Right kidney (tissue), 1 donor: Measurements from ENCODE around the gene ZNF185.
"Not testable (repeated sequence)": the region's sequence is repeated elsewhere in the genome, so short reads cannot be mapped to it uniquely, and the experiment has no call there.

ENCODE experiments used
- DNase-seq: peaks from one replicate; pipeline ENCODE4 v3.0.0-alpha.2; 2016

The ZNF185 gene

DNA sequence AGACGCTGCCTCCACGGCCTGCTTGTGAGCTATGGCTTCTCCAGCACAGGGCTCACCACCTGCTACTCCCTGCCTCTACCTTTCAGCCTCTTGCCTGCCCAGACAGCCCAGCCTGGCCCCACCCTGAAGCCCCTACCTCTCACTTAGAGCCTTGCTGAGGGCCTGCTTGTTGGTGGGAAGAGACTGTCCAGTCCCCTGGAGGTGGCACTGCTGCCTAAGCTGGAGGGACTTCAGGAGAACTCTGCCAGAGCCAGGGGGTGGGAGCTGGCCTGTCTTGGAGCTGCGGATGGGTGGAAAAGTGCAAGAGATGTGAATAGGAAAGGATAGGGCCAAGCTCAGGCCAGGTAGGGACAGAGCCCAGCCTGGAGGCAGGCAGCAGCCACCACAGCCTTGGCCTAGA is 2.7 kb upstream of the ZNF185 start:
- no peak for DNase-seq

DNA sequence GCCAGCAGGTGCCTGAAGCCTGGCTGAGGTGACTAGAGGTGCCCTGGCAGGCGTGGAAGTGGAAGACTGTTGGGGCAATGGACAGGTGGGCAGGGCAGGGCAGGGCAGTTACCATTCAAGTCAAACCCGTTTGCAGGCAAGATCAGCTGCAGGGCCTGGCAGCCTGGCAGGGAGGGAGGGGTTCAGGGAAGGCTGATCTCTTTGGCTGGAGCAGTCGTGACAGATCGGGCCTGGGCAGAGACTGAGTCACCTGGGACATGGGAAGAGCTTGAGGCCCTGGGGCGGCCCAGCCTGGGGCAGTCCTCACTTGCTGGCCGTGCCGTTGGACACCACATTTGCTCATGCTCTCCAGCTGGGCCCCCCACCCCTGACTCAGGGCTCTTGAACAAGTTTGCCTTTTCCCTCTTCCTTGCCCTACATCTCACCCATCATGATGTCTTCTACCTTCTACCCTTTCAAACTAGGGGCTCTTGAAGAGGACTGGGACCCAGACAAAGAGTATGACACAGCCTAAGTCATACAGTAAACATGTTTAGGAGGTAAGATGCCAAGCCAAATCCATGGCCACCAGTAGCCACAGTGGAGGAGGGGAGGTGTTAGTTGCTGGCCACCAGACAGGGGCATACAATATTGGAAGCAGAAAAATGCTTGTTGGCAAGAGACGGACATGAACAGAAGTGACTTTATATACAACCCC is 2.0 kb upstream of the ZNF185 start:
- DNase-seq: no peak

DNA sequence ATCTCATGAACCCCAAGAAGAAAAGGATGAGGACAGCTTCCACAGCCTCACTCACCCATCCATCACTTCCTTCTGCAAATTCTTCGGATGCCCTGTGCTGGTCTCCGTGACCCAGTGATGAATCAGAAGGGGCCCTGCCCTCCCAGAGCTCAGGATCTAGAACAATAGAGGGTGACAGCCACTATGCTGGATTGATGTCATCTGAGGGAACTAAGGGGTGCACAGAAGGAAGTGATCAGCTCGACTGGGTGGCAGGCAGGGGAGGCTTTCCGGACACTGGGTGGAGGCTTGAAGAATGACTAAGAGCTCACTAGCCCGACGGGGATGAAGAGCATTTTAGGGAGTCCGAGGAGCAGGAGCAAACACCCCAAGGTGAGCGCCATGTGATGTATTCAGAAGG is 1.4 kb upstream of the ZNF185 start:
- no peak for DNase-seq

DNA sequence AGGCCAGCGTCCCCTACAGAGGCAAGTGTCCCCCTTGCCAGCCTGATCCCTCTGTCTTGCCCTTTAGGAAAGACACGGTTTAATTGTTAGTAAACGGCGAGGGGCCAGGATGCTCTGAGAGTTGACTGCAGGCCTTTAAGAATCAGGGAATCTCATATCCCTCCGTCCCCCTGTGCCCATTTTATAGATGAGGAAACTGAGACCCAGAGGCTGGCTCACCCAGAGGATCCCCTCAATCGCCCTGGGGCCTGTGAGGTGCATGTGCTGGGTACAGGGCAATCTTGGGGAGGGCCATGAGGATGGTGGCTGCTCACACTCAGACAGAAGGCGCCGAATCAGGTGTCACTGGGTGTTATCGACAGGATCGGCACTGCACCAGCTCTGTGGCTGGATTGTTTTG is 575 bp downstream of the ZNF185 start:
- no peak for DNase-seq

DNA sequence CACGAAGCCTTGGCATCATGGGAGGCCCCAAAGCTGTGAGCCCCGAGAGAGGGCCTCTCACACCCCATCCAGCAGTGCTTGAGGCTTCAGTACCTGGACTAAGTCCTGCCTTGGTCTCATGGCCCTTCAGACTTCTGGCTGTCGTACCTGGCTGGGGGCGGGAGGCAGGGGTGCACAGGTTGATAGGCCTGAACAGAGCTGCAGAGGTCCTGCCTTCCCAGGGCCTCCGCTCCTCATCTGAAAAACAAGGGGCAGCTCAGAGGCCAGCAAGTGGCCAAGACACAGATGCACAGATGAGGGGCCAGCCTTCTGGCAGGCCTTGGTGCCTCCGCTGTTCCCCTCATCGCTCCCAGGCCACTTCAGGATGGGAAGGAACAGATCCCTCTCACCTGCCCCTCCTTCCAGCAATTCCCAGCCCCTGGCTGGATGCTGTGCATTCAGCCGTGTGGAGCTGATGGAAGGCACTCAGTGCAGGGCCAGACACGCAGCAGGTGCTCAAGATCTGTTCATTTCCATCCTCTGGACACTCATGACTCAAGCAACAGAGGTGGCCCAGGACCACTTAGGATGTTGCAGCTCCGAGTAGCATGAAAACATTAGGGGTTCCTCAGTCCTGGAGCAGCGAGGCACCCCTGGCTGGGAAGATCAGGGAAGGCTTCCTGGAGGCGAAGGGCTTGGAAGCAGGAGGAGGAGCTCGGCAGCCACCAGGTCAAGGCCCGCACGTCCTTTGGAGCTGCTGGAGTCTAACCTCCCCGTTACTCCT is 1.4 kb downstream of the ZNF185 start:
- no peak for DNase-seq

DNA sequence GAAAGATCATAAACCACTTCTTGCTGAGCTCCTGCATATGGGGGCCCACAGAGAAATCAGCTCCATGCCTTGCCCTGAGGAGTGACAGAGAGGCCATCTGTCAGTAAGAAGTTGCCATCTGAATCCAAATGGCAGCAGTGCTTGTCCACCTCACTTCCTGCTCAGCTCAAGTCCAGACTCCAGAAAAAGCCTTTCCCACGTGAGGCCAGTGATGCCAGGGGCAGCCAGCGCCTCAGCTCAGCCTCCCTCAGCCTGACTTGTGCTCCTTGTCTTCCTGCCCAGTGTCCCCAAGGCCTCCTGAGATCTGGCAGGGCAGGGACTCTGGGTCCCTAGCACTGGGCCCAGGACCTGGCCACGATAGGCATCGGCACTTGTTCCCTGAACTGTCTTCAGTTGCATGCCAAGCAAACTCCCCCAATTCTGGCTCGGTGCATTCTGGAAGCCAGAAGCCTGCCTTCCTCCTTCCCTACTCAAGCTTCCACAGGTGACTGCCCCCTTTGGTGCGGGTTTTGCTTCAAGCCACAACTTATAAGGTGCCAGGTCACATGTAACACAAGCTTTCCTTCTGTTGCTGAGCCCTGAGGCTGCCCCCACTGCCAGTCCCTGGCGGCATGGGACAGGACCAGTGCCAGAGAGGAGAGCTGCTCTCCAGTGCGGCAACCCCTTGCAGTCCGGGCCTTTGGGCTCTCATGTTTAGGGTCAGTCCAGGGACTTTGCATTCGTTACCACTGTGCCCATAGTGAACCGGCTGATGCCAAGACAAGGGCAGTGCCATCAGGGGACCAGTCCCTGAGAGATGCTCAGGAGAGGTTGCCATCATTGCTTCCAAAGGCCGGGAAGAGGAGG is 2.2 kb downstream of the ZNF185 start:
- no peak for DNase-seq

DNA sequence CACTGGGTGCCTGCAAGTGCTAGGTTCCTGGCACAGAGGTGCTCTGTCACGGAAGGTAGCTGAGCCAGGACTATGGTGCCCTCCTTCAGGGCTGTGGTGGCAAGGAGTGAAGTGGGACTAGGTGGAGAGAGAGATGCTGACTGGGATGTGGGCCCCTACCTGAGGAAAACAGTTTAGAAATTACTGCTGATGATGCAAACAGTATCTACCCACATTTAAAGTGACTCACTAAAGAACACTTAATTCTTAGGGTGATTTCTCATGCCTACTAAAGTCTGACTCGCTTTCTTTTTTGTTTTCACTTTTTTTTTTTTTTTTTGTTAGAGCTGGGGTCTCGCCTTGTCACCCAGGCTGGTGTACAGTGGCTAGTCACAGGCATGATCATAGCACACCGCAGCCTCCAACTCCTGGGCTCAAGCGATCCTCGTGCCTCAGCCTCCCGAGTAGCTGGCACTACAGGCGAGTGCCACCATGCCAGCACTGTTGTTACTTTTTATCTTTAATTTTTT is 3.1 kb downstream of the ZNF185 start:
- DNase-seq: no peak

DNA sequence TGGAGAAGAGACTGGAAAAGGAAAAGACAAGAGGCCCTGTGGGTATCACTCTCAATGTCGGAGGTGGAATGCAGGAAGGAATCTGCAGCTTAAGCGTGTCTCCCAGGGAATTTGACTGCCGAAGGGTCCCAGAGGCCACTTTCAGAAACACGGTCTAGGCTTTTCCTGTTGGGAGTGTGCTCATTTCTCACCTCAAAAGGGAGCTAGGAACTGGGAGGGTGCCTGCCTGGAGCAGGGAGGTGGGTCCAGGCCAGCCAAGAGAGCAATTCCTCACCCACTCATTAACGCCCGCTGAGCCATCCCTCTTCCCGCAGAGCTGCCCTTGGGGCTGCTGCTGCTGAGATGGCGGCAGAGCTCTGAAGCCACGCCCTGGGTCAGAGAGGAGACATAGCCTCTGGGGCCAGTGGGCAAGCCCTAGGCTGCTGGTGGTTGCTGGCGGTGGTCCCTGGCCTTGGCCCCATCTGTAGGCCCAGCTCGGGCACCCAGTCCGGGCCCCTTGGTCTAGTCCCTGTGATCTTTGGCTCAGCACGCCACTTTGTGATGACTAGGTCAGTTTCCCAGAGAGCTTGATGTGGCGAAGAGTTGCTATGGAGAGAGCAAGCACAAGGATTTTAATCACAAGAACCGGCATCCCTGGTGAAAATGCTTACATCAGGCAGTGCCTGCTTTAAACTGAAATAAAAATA is 4.1 kb downstream of the ZNF185 start:
- DNase-seq: no peak

DNA sequence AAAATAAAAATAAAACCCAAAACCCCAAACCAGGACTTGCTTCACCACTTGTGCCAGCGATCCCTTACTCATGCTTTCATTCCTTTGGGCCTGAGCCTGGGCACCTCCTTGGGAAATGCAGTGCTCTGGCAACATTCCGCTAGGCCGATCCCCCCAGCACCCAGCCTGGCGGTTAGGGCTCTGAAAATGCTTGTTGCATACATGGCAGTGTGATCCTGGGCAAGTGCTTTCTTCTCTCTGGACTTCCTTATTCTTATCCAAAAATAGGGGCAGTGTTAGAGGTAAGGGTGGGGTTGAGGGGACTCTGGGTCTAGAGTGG is 4.6 kb downstream of the ZNF185 start:
- DNase-seq: no peak

DNA sequence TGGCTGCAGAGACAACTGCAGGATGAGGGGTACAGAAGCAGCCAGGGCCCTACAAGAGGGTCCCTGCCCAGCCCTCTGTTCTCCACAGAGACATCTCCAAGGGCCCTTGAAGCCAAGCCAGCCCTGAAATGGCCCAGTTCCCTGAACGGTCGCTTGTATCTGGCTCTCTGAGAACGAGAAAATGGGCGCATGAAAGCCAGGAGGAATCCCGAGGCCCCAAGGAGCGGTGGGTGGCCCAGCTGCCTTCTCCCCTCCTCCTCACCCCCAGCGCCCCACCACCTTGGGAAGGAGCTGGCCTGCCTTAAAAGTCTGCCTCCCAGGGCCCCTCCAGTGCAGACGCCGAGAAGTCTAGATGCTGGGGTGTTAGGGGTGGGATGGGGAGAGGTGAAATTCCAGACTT is 5.7 kb downstream of the ZNF185 start:
- no peak for DNase-seq

DNA sequence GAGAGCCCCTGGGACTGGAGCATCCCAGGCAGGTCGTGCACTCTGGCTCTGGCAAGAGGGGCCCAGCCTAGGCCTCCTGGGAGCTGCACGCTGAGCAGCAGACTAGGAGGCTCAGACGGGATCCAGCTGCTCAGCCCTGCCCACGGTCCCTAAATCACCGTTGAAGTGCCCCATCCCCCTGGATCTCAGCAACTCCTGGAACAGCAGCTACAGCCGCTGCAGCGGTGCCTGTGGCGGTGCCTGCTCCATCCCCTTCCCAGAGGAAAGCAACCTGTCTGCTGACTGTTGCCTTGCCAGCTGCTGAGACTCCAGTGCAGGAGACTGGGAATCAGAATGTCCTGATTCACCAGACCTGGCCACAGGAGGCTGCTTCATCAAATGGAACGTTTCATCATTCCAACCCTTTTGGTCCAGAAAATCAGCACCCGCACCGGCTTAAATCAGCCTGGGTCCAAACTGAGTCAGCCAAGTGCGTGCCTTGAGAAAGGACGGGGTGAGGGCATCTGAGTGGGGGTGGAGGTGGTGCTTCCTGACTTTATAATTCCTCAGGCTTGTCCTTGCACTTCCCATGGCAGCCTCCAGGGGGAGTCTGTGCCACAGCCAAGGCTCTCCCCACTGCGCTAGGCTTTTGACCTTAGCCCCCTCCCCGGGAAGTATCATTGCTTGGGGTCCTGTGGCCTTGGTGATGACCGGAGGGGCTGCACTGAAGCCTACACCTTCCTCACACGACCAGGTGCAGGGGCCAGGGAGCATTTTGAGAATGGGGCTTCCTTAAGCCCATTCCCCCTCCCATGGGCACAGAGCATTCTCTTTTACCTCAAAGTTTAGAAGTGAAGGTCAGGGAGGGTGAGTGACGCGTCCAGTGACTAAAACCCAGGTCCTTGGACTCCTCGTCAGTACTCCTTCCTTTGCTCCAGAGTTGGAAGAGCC is 6.5 kb downstream of the ZNF185 start:
- DNase-seq: no peak

DNA sequence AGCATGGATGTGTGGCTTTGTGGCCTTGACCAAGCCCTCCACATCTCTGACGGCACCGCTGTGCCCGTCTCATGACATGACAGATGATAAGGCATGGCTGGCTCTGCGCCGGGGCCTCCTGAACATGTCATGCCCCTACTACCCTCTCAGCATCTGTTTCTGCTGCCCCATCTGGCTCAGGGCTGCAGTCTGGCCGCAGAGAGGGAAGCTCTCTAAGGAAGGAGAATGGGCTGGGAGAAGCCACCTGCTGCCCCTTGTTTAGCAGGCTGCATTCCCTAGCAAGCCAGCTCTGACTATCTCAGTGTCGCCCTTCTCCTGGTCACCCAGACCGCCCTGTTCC is 7.2 kb downstream of the ZNF185 start:
- DNase-seq: no peak

DNA sequence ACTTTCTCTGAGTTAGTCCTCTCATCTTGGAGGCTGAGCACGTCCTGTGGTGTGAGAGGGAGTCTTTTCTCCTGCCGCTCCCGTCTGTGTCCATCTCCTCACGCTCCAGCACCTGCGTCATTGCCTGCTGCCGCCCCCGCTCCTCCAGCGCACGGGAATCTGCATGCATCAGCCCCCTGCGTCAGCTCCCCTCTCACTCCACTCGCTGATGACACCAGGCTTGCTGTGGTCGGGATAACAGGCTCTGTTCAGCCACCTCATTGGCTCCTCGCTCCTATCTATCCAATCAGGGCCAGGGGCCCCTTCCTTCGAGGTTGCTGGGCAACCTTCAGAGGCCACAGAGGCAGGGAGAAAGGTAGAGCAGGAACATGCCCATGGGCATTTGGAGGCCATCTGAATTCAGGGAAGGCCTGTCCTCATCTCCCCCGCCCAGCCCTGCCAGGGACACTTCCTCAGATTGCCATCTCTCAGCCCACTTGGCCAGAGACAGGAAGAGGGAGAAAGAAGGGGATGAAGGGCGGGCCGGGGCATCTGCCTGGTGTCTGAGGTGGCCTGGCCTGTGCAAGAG is 9.3 kb downstream of the ZNF185 start:
- no peak for DNase-seq

DNA sequence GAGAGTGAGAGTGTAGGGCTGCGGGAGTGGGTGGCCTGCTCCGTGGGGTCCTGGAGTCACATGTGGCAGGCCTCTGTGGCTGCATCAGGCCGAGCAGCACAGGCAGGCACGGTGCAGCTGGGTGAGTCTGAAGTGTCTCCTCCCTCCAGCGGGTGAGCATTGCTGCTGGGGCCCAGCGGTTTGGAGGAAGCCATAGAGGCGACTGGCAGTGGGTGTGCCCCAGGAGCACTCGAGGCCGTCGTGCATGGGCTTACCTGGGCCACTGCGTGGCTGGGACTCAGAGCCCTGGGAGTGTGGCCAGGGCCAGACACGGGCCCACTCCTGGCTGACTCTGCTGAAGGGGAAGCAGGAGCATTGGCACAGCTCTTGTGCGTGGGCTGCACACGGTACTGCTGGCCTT is 10.6 kb downstream of the ZNF185 start:
- no peak for DNase-seq

DNA sequence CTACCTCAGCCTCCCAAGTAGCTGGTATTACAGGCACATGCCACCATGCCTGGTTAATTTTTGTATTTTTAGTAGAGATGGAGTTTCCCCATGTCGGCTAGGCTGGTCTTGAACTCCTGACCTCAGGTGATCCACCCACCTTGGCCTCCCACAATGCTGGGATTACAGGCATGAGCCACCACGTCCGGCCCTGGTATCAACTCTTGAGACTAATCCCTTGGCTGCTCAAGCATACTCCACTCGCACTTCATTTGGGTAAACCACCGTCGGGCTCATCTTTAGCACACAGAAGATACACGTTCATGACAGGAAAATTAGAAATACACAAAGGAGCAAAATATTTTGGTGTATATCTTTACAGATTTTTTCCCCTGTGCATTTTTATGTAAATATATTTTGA is 12.2 kb downstream of the ZNF185 start:
- not testable (repeated sequence) for DNase-seq

DNA sequence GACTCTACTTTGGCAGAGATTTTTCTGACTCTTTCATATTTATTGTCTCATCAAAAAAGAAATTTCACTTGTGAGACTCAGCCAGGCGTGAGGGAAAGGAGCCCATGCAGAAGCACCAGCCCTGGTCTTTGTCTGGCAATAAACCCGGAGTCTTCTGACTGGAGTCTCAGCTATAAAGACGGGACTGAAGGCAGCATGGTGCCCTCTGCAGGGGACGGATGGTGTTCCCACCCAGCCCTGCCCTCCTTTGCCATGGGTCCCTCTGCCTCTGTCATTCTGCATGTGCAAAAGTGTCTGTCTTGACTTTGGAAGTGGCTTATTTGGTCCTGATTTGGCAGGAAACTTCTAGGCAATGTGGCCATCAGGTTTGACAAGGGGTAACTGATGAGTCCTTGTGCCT is 14.2 kb downstream of the ZNF185 start:
- DNase-seq: no peak

DNA sequence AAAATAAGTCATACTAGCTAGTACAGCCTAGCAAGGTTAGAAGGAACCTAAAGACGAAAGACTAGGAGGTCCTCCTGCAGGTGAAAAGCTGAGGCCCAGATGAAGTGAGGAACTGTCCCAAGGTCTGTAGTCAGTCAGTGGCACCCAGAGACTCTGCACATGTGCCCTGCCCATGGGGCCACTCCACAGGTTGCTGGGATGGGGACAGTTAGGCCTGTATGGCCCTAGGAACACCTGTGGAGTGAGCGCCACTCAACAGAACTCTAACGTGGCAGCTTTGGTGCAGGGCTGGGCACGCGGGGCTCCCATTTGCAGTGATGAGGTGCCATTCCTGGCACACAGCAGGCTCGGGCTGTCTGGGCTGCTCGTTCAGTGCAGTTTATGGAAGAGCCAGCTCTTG is 14.8 kb downstream of the ZNF185 start:
- DNase-seq: no peak

DNA sequence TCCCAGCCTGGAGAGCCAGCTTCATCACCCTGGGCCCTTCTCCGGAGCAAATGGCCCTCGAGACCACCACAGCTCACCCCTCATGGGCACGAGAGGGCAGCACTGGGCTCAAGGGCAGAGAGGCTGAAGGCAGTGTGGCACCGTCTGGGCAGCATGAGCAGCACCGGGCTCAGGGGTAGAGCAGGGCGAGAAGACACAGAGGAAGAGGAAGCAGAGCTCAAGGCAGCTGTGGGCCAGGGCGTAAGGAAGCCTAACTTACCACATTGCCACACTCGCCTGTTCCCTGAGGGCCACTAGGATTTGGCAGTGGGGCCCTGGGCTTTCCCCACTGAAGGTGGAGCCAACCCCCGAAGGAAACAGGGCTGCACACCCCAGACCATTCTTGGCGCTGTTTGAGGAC is 15.5 kb downstream of the ZNF185 start:
- DNase-seq: no peak

DNA sequence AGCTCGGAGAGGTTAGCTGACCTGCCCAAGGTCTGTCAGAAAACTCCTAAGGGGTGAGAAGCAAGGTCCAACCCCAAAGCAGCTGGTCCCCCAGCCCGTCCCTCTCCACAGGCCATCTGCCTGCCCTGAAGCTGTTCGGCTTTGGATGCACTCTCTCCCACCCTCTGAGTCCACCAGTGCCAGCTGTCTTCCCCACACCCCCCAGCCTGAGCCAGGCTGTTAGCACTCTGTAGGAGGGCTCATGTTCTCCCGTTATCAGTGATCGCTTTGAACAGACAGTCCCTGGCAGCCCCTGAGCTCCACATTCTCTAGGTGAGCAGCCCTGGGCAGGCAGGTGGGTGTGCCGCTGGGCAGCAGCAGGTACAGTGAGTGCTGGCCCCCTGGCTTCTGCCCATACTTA is 16.0 kb downstream of the ZNF185 start:
- no peak for DNase-seq

DNA sequence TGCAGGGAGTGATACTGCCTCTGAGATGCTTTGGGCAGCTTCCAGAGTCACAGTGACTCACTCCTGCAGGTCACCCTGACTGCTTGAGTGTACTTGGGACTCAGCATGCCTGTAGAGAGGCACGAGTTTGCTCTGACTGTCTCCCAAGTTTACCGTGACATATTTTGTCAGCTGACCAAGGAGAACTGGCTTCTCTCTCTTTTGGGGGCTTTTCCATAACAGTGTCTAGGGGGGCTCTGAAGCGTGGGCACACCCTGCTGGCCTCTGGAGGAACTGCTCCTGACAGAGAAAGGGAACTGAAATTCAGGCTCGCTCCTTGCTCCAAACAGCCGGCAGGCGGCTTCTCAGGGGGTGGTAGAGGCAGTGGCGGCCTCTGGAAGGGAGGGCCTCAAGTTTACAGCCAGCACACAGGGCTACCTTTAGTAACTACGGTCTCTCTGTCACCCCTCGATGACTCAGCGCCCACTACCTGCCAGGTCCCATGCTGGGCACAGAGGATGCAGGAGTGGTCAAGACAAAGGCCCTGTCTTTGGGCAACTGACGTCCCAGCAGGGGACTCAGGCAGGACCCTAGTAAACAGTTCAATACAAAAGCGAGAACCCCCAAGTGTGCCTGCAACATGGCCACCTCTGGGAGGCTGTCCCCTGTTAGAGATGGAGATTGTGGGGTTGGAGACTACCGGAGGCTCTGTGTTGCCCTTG is 17.8 kb downstream of the ZNF185 start:
- DNase-seq: no peak
